NCI-H82 treated with DMSO at 0.1 percent for 48 hours (cell line): ENCODE data around the gene AKNA.

Experiments
- DNase-seq: peaks from one replicate; lab custom pipeline; 2025; ENCODE audit not compliant: unreplicated experiment; lab: John Stamatoyannopoulos, UW

Gene AKNA

DNA sequence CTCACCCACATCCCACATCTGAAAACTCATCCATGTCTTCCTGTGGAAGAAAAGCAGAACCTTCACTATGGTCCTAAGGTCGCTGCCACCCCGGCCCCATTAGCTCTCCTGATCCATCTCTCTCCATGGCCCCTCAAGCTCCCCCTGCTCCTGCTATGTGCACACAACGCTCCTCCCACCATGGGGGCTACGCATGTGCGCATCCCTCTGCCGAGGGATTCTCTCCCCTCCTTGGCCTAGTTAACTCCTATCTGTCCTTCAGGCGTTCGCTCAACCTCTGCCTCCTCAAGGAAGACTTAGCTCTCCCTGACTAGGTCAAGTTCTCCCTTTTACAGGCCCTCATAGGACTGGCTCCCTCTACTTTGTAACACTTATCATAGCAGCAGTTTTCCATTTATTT lies 9.8 kb downstream of the AKNA start:
- DNase-seq, result no peak

DNA sequence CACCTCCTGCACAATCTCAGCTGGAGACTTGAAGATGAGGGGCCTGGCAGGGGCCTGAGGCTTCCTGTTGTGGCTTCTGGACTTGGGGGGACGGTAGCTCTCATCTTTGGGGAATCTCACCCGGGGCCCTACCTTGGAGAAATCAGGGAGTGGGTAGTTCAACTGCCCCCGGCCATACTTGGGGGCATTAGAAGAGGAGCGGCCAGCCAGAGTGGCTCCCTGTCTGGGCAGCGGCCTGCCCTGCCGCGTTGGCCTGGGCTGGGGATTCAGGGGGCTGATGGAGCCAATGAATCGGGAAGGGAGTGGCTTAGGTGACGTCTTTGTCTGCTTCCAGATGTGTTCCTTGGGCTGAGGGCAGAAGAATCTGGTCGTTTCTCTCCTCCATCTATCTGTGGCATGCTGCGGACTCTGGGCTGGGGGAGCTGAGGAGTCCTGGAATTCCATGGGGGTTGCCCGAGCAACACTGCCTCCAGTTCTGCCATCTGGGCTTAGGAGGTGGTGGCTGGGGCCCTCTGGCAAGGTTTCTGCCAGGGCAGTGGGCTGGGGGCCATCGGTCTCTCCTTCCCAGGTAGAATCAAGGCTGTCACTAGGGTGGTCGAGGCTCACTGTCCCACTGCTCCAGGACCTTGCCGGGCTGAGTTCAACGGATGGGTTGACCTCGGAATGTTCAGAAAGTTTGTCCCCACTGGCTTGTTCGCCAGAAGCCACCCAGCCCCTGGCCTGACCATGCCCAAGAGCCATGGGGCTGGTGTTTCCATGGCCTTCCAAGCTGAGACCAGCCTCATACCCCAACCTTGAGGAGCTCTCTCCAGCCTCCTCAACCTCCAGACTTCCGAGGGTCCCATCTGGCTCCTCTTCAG lies 11.0 kb downstream of the AKNA start:
- DNase-seq, result no peak

DNA sequence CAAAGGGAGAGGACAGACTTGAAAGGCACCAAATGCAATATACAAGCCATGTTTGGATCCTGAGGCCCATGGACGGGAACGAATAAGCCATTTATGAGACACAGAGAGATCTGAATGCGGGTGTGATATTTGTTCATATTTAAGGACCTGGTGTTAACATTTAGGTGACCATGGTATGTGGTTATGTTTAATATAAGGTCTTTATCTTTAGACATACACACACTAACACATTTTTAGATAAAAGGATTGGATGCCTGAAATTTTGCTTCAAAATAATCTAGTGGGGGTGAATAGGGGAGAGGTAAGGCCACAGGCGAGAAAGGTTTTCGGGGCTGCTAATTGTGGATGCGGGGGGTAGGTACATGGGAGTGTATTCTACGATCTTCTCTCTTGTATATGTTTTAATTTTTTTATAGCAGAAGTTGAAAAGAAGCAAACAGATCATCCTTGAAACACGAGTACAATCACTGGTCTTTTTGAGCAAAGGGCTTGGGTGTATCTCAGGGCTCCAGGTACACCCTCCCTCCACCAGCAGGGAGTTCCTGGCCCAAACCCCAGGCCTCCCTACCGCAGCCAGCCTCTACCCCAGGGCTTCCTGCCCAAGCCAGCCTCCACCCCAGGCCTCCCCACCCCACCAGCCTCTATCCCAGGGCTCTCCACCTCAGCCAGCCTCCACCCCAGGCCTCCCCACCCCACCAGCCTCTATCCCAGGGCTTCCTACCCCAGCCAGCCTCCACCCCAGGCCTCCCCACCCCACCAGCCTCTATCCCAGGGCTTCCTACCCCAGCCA lies 12.2 kb downstream of the AKNA start:
- no peak for DNase-seq

DNA sequence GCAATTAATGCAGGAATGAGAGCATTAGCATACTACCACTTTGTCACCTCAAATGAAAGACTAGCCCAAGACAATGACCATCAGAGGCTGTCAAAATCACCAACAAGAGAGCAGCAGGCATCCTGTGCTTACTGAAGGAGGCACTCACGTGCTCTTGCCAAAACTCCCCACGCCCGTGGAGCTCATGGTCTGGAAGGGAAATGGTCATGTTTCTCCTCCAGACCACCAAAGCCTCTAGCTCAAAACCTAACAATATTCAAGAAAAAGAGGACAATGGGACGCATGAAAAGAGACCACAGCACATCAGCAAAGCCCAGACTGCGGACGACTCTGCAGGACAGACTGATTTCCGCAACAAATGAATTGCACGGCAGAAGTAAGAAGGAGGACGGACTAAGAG lies 12.8 kb downstream of the AKNA start:
- DNase-seq, result no peak

DNA sequence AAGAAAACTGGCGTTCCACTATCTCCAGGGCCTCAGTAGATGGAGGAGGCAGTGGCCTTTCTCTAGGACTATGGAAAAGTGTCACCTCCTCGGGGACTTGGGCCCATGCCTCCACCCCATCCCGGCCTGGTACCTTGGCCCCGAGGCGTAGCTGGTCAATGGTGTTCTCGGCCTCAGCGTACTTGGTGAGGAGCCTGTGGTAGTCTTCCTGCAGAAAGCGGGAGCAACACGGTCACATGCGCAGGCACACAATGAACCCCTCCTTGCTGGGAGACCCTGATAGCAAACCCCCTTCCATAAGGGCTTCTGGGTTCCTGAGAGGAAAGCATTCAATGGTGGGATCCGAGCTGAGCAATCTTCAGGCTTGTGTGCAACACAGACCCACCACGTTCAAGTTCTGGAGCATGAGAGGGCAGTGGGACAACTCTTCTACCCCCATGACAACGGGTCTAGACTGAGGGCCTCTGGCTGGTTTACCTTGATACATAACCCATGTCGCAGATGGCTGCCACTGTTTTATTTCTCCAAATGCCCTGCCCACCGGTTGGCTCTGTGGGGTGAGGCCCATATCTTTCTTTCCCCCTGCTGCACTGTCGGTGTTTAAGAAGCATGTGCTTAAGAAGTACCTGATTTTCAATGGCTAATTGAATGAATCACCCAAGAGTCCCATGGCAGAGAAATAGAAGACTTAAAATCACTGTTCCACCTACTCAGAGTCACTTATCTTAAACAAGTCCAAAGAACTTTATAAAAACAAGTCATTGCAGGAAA lies 13.6 kb downstream of the AKNA start:
- DNase-seq, result no peak

DNA sequence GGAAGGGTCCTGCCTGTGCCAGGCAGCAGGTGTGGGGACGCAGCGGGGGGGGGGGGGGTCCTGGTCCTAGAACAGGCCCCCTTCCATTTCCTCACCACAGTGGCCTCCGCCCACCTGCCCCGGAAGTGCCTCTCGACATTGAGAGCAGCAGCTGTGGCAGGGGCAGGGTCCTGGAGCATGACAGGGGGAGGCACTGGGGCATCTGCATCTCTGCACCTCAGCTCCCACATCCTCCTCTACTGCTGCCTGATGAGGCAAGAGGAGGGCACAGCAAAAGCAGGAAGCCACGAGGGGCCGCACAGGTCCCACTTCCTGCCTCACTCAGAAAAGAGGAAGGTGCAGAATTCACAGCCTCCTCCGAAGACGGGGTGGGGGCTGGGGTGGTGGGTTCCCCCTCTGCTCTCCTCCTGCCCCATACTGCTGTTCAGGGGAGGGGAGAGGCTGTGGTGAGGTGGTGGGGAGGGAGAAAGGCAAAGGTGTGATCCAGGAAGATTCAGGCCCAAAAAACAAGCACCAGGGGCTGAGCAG lies 14.8 kb downstream of the AKNA start:
- DNase-seq, result no peak

DNA sequence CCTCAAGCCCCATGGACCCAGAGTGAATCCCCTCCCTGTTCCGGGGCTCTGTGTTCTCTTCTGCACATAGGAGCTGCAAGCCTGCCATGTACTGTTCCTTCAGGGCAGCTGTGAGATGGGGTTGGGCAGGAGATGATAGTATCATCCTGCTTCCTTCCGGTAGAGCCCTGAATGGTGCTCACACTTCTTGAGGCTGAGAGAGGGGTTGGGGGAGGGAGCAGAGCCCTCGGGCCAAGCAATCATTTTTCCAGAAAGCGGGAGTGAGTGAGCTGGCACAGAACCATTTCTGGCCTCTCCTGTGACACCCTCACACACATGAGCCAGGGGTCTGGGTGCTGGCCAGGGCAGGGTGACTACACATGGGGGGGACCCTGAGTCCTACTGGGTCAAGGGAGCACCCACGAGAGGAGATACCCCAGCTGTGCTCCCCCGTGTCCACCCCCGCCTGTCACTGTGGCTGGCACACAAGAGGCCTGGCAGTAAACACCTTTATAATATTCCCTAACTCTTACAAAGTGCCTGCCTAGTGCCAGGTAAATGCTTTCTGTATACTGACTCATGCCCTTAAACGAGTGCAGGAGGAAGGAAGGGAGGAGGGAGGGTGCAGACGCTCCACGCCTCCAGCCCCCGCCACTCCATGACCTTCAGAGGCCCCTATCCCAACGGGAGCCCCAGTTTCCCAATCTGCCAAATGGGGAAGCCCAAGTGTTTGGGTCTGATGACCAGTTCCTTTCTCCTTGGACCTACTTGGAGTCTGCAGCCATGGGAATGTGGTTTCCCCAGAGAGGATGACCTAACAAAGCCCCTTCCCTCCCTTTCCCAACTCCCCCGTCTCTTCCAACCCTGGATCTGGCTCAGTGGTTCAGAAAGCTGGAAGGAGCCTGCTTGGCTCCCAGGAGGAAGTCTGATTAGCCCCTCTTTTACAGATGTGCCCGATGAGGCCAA lies 15.5 kb downstream of the AKNA start:
- no peak for DNase-seq

DNA sequence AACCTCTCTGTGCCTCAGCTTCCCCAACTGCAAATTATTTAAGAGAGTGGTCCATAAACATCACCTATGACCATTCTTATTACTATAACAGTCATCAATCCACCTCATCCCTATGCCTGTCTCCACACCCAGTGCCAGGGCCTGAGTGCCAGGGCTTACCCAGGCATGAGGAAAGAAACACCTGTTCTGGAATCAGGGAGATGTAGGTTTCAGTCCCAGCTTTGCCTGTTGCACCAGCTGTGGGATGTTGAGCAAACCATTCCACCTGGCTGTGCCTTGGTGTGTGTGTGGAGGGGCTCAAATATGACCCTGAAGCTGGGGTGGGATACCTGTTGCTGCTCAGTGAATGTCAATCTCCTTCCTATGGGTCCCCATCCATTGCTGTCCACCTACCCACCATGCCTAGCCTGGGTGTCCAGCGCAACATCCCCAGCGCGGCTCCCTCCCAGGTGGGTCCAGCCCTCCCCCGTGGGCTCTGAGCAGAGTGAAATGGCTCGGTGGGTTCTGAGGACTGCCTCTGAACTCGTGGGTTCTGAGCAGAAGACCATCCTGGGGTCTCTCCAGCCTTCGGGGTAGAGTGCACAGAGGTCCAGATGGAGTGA lies 16.3 kb downstream of the AKNA start:
- no peak for DNase-seq

DNA sequence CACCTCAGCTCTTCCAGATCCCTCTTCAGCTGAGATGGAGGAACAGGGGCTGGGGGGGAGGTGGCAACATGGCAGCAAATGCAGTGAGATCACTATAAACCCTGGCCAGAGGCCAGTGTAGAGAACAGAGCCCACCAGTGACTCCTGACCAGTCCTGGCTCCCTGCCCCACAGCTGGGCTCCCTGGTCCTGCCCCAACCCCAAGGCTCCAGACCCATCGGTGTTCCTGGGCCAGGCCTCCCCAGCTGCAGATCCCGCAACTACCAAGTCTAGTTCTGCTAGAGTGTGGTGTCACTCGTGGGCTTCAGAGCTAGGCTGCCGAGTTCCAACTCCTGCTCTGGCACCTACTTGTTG lies 16.8 kb downstream of the AKNA start:
- no peak for DNase-seq

DNA sequence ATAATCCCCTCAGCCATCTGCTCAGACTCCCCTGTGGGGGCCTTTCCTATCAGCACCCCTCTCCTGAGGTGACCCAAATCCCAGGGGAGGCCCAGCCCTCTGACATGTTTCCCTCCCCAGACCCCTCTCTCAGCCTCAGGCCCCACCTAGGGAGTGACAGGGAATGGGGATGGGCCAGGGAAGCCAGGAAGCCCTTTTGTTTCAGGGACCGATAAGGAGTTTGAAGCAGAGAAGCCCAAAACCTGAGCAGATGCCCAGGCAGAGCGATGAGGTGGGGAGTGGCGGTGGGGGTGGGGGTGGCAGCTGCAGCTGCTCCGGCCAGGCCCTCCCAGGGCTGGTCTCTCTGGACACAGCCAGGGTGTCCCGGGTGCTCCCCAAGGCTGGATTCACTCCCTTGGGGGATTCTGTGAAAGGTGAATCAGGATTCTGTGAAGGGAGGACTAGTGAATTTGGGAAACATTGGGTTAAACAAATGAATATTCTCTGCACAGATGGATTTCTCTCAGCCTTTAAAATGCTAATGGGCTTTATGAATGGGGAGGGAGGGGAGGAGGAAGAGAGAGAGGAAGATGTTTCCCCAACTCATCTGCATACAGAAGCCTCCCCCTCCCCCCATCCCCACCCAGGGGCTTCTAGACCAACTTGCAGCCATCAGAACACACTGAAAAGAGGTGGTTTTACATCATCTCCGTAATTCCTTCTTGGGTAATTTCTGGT lies 17.4 kb downstream of the AKNA start:
- peak; percentile 97 for DNase-seq

DNA sequence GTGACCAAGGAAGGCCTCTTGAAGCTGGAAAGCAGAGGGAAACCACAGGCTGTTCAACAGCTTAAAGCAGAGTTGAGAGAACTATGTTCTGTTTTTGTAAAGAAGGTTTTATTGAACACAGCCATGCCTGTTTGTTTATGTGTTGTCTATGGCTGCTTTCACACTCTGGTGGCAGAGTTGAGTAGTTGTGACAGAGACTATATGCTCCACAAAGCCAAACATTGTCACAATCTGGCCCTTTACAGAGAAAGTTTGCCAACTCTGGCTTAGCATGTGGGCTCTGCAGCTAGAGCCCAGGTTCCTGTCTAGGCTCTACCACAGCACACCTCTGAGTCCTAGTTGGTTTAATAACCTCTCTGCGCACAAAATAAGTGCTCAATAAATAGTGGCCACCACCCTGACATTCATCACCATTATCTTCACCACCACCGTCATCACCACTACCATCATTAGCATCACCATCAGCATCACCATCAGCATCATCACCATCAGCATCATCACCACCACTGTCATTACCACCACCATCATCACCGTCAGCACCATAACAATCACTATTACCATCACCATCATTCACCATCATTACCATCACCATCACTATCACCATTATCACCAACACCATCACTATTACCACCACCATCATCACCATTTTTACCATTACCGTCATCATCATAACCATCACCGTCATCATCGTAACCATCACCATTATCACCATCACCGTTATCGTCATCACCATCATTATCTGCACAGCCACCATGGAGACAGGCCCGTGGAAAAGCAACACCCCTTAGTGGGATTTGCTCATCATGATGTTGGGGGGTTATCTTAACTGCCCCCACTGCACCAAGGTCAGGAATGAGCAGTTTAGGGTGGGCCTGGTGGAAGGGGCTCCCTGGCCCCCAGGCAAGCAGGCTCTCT lies 18.3 kb downstream of the AKNA start:
- DNase-seq, result no peak

DNA sequence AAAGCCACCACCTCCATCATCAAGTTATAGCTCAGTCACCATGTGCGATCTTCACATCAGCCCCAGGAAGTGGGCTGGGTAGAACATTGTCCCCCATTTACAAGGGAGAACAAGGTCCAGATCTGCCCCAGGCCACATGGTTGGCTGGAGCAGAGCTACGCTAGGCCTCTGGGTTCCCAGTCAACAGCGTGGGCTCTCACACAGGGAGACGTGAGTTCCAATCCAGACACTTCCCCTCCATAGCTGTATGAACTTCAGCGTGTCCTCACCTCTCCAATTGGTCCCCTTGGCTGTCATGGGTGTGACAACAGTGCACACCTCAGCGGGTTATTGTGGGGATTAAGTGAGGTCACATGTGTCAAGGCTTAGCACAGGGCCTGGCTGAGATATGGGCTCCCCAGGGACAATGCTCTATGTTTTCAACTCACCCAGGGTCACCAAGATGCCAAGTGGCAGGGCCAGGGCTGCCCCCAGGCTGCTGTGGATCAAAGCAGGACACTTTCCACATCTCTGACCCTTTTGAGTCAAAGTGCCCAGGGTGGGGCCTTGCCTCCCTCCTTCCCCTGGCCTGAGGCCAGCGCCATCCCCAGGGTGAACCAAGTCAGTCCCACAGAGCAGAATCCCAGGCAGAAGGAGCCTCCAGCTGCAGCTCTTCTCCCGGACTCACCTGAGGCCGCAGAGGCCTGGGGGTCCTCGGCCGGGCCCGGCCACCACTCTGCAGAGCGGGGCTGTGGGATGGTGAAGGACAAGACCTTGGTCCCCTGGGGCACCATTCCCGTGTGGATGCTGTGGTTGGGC lies 19.8 kb downstream of the AKNA start:
- peak; percentile 17 for DNase-seq

DNA sequence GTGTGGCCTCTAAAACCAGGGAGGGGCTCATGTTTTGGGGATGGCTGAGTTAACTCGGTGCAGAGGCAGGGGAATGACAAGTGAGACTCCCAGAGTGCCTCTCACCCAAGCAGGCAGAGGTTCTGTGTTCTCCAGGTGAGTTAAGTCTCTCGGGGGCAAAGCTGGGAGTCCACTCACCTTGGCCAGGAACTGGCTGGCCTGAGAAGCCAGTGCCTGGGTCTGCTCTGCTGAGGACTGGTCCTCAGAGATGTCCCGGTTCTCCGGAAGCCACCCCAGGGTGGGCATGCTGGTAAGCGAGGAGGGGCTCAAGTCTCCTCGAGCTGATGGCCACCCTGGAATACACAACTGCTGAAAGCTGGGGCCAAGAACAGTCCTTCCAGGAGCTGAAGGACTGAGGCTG lies 20.4 kb downstream of the AKNA start:
- DNase-seq, result no peak

DNA sequence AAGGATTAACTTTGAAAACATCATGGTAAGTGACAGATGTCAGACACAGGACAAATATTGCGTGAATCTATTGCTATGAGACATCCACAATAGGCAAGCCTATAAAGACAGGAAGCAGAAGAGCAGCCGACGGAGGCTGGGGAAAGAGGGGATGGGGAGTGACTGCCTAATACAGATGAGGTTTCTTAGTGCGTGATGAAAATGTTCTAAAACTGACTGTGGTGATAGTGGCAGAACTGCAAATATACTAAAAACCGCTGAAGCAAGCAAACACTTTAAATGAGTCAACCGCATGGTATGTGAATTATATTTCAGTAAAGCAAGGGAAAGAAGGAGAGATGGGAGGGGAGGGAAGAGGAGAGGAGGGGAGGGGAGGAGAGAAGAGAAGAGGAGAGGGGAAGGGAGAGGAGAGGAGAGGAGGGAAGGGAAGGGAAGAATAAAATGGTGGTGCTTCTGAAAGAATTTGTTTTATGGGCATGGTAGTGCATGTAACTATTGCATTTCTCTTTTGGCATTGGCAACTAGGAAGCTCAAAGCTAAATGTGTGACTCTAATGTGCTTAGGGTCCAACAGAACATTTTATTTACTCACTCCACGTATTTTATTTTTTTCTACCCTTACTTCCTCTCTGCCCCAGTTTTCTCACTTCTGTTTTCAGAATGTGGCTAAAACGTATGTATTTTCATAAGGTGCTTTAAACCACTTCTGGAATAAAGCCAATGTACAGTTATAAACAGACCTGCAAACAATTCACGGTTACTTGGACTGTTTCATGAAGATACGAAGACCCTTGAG lies 21.3 kb downstream of the AKNA start:
- DNase-seq, result no peak

DNA sequence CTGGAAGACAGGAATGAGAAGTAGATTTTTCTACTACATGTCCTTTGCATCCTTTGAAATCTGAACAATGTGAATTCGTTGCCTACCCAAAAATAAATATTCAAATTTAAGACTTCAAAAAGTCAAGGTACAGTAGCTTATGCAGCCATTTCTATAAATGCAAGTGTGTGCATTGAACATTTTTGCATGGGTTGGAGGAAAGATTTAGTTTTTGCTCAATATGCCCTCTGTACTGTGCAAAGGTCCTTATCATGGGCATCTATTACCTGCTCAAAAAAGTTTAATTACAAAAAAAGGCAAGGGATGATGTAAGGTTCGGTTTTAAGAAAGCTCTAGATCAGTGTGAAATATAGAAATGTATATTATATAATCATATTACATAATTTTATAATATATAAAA lies 22.6 kb downstream of the AKNA start:
- no peak for DNase-seq

DNA sequence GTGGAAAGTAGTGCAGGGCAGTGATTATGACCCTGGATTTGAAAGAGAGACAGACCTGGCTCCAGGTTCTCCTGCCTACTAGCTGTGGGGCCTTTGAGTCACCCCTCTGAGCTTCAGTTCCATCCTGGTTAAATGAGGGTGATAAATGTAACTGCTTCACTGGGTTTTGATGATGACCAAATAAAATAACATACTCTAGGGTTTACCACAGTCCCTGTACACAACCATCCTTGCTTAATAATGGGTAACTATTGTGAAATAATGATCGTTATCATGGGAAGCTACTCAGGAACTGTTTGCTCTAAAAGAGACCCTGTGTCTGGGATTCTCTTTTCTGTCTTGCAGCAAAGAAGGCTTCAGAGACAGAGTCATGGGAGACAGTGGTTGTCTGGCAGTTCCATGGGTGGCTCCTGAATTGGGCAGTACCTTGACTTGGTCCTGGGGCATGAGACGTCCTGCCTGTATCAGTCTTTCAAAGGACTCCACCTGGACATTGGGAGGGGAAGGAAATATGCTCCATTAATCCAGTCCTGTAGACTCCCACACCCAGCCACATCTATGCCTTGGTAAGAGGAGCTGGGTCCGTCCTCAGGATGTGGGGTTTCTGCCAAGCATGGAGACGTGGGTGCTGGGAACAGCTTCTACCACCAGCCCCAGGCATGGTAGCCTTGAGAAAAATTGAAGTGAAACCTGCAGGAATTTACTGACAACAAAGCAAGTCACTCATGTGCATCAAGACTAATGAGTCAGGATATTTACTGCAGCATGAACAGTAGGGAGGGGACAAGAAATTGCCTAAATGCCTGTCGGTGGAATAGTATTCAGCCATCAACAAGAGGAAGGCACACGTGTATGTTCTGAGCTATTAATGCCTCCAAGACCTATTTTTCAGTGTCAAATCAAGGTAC lies 23.4 kb downstream of the AKNA start:
- DNase-seq, result no peak
